ENCODE results near the gene PLPP2.

- TF ChIP-seq POLR2A (IDR thresholded peaks at IDR 0.05): no peak
- no peak for TF ChIP-seq CTCF (IDR thresholded peaks at IDR 0.05)
Observed at GRCh38 chr19:295687-296370, 4.6 kb upstream of the PLPP2 start.
